A549 (cell line): ENCODE results near the gene PAPLN. TPM values are rescaled to one million over a fixed set of nuclear protein-coding genes. Genes with fewer than 3 reads are reported as not detected.

Experiments used
- ATAC-seq, 2 experiments: fragments of 200-7000 bp in 1 of 2; fragments of >200 bp in 1 of 2; cut with Nextera tagmentation in 1 of 2; cut with Tn5 transposase in 1 of 2; 3 replicates each; pipeline versions ENCODE4 v1.8.0 to v1.9.1; 2018 to 2020; ENCODE audit warnings: mild to moderate bottlenecking in 1 of 2, moderate library complexity in 1 of 2
- CTCF ChIA-PET: fragments of 300-600 bp; sonication (Branson Sonifier 250); formaldehyde crosslinking; extraction: SDS; loops from one replicate; lab custom pipeline; 2021; ENCODE audit warnings: antibody characterized with exemption, inconsistent platforms; lab: Yijun Ruan, JAX
- POLR2A ChIA-PET: fragments of 350-600 bp; formaldehyde crosslinking; extraction: SDS; loops from one replicate; lab custom pipeline; 2021; ENCODE audit warnings: antibody characterized with exemption, inconsistent platforms; lab: Yijun Ruan, JAX
- DNase-seq, 2 experiments: peaks; one replicate each; pipeline versions ENCODE4 v3.0.0 to v3.0.0-alpha.2; 2011 to 2016; ENCODE audit warnings: low read depth in 1 of 2, low spot score in 1 of 2
- FAIRE-seq: peaks from 2 replicates; lab custom pipeline; 2011; peaks lifted over from hg19 to GRCh38; lab: Jason Lieb, UNC
- H3K27ac ChIP-seq, 2 experiments: fragments of >200 bp; sonication (Bioruptor Twin); formaldehyde crosslinking; 3 replicates each; pipeline ENCODE4 v1.5.1; 2016 to 2017
- H3K4me1 ChIP-seq: fragments of >200 bp; sonication (Bioruptor Twin); formaldehyde crosslinking; 3 replicates; pipeline ENCODE4 v1.6.1; 2016
- H3K4me2 ChIP-seq: fragments of >200 bp; sonication (Bioruptor Twin); formaldehyde crosslinking; 3 replicates; pipeline ENCODE4 v1.6.1; 2016
- H3K4me3 ChIP-seq: fragments of >200 bp; sonication (Bioruptor Twin); formaldehyde crosslinking; 3 replicates; pipeline ENCODE4 v1.5.1; 2016
- H3K9me3 ChIP-seq: fragments of >200 bp; sonication (Bioruptor Twin); formaldehyde crosslinking; 3 replicates; pipeline ENCODE4 v1.6.1; 2016
- EHF ChIP-seq: fragments of 250-450 bp; sonication (Bioruptor Pico); IDR thresholded peaks from 2 replicates; pipeline ENCODE4 v1.5.0; 2020; ENCODE audit warnings: mild to moderate bottlenecking
- EHMT2 ChIP-seq: fragments of 200-600 bp; sonication (generic); IDR thresholded peaks from 2 replicates; pipeline ENCODE4 v1.6.1; 2016; ENCODE audit warnings: antibody characterized with exemption, low read depth, mild to moderate bottlenecking, moderate library complexity
- FOSL2 ChIP-seq, 2 experiments: fragments of 450-650 bp in 1 of 2; fragments of >200 bp in 1 of 2; sonication (Bioruptor Twin) in 1 of 2; formaldehyde crosslinking; IDR thresholded peaks; 2 replicates each; pipeline versions ENCODE4 v1.5.0 to v1.6.1; 2016 to 2020; ENCODE audit warnings: mild to moderate bottlenecking in 1 of 2, moderate library complexity in 1 of 2
- FOXS1 ChIP-seq: fragments of 250-450 bp; sonication (Bioruptor Pico); IDR thresholded peaks from 2 replicates; pipeline ENCODE4 v1.5.0; 2020; ENCODE audit warnings: mild to moderate bottlenecking, moderate library complexity
- HOXB13 ChIP-seq: fragments of 250-450 bp; sonication (Bioruptor Pico); IDR thresholded peaks from 2 replicates; pipeline ENCODE4 v1.5.0; 2020; ENCODE audit warnings: low read depth, mild to moderate bottlenecking, moderate library complexity
- JUNB ChIP-seq: fragments of >200 bp; sonication (Bioruptor Twin); formaldehyde crosslinking; IDR thresholded peaks from 2 replicates; pipeline ENCODE4 v1.6.1; 2016
- KDM1A ChIP-seq: fragments of 200-600 bp; sonication (generic); IDR thresholded peaks from 2 replicates; pipeline ENCODE4 v1.6.1; 2016; ENCODE audit warnings: low read depth, mild to moderate bottlenecking
- MAFK ChIP-seq: fragments of 450-650 bp; IDR thresholded peaks from 2 replicates; pipeline ENCODE4 v1.6.1; 2014; ENCODE audit not compliant: partially characterized antibody
- MAZ ChIP-seq: fragments of 150-350 bp; IDR thresholded peaks from 2 replicates; pipeline ENCODE4 v1.6.1; 2014; ENCODE audit warnings: antibody characterized with exemption, low read depth, low read length, borderline replicate concordance
- NPAS2 ChIP-seq: fragments of 250-450 bp; sonication (Bioruptor Pico); IDR thresholded peaks from 2 replicates; pipeline ENCODE4 v1.8.0; 2022; ENCODE audit warnings: mild to moderate bottlenecking, moderate library complexity, borderline replicate concordance
- SMC3 ChIP-seq: fragments of >200 bp; sonication (Bioruptor Twin); formaldehyde crosslinking; IDR thresholded peaks from 3 replicates; pipeline ENCODE4 v1.6.1; 2018; ENCODE audit warnings: inconsistent platforms
- SREBF2 ChIP-seq: fragments of 450-650 bp; IDR thresholded peaks from 2 replicates; pipeline ENCODE4 v1.6.1; 2014; ENCODE audit warnings: mild to moderate bottlenecking, moderate library complexity
- ZFP36 ChIP-seq: fragments of 450-650 bp; IDR thresholded peaks from 2 replicates; pipeline ENCODE4 v1.6.1; 2014; ENCODE audit warnings: borderline replicate concordance; ENCODE audit not compliant: partially characterized antibody
- ZNF302 ChIP-seq: fragments of 250-450 bp; sonication (Bioruptor Pico); IDR thresholded peaks from 2 replicates; pipeline ENCODE4 v1.9.0; 2021; ENCODE audit warnings: inconsistent platforms, mild to moderate bottlenecking, moderate library complexity
- WGBS: methylation state at CpG from one replicate; pipeline ENCODE4 v1.1.6; 2017; ENCODE audit errors: missing lambda C conversion rate; 5-methylcytosine and 5-hydroxymethylcytosine counted together
- polyA plus RNA-seq, 4 experiments: library from polyadenylated mRNA; depleted of rRNA in 3 of 4; stranded (reverse); fragments of >200 nt; fragmentation: RNase III in 1 of 4; extraction: RNeasy Plus Mini Kit Qiagen cat#74134 plus additional on column Dnase treatment in 1 of 4; gene quantifications; 2 replicates in 3 of 4; 3 replicates in 1 of 4; pipeline ENCODE4 v1.2.3, GENCODE V29; 2011 to 2017
- TF ChIP-seq, protein P1 (sequence below): fragments of 250-450 bp; sonication (Bioruptor Pico); IDR thresholded peaks from 2 replicates; pipeline ENCODE4 v1.5.0; 2020; ENCODE audit warnings: low read depth, mild to moderate bottlenecking, moderate library complexity
- TF ChIP-seq, protein P2 (sequence below): IDR thresholded peaks from 2 replicates; pipeline ENCODE4 v1.6.1; 2012
- TF ChIP-seq, protein P3 (sequence below): fragments of >200 bp; sonication (Bioruptor Twin); formaldehyde crosslinking; IDR thresholded peaks from 3 replicates; pipeline ENCODE4 v1.5.1; 2016
- TF ChIP-seq, protein P4 (sequence below): fragments of 250-450 bp; sonication (Bioruptor Pico); IDR thresholded peaks from 2 replicates; pipeline ENCODE4 v1.5.0; 2021; ENCODE audit warnings: mild to moderate bottlenecking, moderate library complexity, borderline replicate concordance
- TF ChIP-seq, protein P5 (sequence below): fragments of >200 bp; sonication (Bioruptor Twin); formaldehyde crosslinking; IDR thresholded peaks from 2 replicates; pipeline ENCODE4 v1.6.1; 2016

Gene PAPLN
- polyA plus RNA-seq, 2 of the 4 experiments (the other 2 are of a cell fraction): 4.3 to 5.0 TPM

DNA sequence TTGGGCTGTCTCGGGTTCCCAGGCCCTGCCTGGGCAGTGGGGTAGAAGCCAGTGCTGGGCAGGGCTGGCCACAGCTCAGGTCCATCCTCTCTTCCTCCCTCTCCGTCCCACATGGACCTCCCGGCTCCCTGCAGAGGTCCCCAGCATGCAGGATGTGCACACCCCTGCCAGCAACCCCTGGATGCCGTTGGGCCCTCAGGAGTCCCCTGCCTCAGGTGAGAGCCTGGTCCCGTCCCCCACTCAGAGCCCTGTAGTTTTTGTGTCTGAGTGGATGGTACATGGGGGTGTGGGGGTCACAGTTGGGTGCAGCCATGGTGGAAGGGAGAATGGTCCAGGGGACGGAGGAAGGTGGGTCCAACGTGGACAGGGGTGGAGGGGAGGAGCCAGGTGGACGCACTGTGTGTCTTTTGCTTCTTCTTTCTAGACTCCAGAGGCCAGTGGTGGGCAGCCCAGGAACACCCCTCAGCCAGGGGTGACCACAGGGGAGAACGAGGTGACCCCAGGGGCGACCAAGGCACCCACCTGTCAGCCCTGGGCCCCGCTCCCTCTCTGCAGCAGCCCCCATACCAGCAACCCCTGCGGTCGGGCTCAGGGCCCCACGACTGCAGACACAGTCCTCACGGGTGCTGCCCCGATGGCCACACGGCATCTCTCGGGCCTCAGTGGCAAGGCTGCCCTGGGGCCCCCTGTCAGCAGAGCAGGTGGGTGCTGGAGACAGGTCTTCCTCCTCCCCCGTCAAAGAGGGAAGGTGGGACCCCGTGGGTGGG is 21.7 kb downstream of the PAPLN start:
- no peak for FAIRE-seq
- 83% methylated on average over 9 of the region's 20 CpGs for WGBS

DNA sequence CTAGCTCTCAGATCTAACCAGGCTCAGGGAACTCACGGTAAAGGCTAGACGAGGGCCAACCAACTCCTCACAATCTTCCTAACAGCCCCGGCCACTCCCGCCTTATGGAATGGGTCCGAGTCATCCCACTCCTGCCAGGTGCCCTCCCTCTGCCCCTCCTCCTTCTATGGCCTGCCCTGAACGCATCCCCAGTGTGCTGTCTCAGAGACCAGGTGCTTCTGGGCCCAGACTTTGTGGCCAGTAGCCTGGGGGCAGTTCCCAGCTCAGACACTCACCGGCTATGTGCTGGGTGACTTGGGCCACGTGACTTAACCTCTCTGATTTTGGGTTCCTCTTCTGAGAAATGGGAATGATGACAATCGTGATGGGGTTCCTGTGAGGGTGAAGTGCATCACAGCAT is 22.5 kb downstream of the PAPLN start:
- Histone ChIP-seq H3K9me3 (no peaks in the 10 kb centered on the region), H3K27ac (no peak overlapping the region), H3K4me1 (no peaks in the 10 kb centered on the region), H3K4me2 (no peak overlapping the region), H3K4me3 (no peak overlapping the region)
- CTCF ChIA-PET: interaction anchor here (1.0 kb wide), 1 partner anchor 86 kb away, joined by 3 read pairs; no protein-coding TSS in a partner anchor
- POLR2A ChIA-PET: no interaction called here
- DNase-seq (no peak), ATAC-seq (no peak), FAIRE-seq (no peak)
- 75% methylated on average over 9 of the region's 9 CpGs for WGBS
- TF ChIP-seq JUNB: no peak
- TF ChIP-seq, protein P1, sequence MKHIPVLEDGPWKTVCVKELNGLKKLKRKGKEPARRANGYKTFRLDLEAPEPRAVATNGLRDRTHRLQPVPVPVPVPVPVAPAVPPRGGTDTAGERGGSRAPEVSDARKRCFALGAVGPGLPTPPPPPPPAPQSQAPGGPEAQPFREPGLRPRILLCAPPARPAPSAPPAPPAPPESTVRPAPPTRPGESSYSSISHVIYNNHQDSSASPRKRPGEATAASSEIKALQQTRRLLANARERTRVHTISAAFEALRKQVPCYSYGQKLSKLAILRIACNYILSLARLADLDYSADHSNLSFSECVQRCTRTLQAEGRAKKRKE (CRISPR knock-in tag): no peak
- TF ChIP-seq ZFP36: peak; percentile 22

More for the DNA sequence above, 21.7 kb downstream of the PAPLN start:
- Histone ChIP-seq H3K4me2 (no peak overlapping the region), H3K4me3 (no peak overlapping the region), H3K4me1 (no peaks in the 10 kb centered on the region), H3K27ac (no peak overlapping the region), H3K9me3 (no peaks in the 10 kb centered on the region)
- TF ChIP-seq SREBF2 (no peak), MAFK (no peak)
- TF ChIP-seq, protein P2, sequence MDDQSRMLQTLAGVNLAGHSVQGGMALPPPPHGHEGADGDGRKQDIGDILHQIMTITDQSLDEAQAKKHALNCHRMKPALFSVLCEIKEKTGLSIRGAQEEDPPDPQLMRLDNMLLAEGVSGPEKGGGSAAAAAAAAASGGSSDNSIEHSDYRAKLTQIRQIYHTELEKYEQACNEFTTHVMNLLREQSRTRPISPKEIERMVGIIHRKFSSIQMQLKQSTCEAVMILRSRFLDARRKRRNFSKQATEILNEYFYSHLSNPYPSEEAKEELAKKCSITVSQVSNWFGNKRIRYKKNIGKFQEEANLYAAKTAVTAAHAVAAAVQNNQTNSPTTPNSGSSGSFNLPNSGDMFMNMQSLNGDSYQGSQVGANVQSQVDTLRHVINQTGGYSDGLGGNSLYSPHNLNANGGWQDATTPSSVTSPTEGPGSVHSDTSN: no peak
- CTCF ChIA-PET: interaction anchor here (1.0 kb wide), 1 partner anchor 86 kb away, joined by 3 read pairs; no protein-coding TSS in a partner anchor
- ATAC-seq: no peak
- POLR2A ChIA-PET: no interaction called here
- no peak for DNase-seq

DNA sequence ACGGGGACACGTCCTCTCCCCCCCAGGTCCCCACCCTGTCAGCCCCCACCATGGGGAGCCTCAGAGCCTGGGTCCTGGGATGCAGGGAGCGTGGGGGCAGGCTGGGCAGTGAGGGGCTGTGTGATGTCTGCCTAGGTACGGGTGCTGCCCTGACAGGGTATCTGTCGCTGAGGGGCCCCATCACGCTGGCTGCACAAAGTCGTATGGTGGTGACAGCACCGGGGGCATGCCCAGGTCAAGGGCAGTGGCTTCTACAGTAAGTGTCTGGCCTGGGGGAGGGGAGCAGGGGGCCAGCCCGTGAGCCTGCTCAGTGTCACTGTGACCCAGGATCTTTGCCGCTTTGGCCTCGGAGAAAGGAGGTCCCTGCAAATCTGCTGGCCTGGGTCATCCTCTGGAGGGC is 23.3 kb downstream of the PAPLN start:
- H3K4me2 ChIP-seq: no peak overlapping the region
- ATAC-seq (no peak), DNase-seq (no peak), FAIRE-seq (no peak)
- WGBS: 88% methylated on average over 10 of the region's 11 CpGs
- no peak overlapping the region for H3K4me3 ChIP-seq
- ChIA-PET CTCF (no interaction called here), POLR2A (no interaction called here)
- no peak overlapping the region for H3K27ac ChIP-seq
- TF ChIP-seq KDM1A: no peak
- no peak for TF ChIP-seq SMC3
- TF ChIP-seq MAZ: no peak
- TF ChIP-seq HOXB13: no peak
- TF ChIP-seq, protein P3, sequence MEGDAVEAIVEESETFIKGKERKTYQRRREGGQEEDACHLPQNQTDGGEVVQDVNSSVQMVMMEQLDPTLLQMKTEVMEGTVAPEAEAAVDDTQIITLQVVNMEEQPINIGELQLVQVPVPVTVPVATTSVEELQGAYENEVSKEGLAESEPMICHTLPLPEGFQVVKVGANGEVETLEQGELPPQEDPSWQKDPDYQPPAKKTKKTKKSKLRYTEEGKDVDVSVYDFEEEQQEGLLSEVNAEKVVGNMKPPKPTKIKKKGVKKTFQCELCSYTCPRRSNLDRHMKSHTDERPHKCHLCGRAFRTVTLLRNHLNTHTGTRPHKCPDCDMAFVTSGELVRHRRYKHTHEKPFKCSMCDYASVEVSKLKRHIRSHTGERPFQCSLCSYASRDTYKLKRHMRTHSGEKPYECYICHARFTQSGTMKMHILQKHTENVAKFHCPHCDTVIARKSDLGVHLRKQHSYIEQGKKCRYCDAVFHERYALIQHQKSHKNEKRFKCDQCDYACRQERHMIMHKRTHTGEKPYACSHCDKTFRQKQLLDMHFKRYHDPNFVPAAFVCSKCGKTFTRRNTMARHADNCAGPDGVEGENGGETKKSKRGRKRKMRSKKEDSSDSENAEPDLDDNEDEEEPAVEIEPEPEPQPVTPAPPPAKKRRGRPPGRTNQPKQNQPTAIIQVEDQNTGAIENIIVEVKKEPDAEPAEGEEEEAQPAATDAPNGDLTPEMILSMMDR: no peak
- TF ChIP-seq NPAS2 (CRISPR knock-in tag): no peak
- TF ChIP-seq ZNF302 (CRISPR knock-in tag): no peak
- no peak for TF ChIP-seq FOSL2 (IDR thresholded peaks at IDR 0.05)
- no peak for TF ChIP-seq FOSL2 (CRISPR knock-in tag; IDR thresholded peaks at IDR 0.05)
- TF ChIP-seq, protein P4, sequence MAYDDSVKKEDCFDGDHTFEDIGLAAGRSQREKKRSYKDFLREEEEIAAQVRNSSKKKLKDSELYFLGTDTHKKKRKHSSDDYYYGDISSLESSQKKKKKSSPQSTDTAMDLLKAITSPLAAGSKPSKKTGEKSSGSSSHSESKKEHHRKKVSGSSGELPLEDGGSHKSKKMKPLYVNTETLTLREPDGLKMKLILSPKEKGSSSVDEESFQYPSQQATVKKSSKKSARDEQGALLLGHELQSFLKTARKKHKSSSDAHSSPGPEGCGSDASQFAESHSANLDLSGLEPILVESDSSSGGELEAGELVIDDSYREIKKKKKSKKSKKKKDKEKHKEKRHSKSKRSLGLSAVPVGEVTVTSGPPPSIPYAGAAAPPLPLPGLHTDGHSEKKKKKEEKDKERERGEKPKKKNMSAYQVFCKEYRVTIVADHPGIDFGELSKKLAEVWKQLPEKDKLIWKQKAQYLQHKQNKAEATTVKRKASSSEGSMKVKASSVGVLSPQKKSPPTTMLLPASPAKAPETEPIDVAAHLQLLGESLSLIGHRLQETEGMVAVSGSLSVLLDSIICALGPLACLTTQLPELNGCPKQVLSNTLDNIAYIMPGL (CRISPR knock-in tag): no peak
- no peak for TF ChIP-seq EHF (CRISPR knock-in tag)
- TF ChIP-seq, protein P1 (CRISPR knock-in tag): no peak
- TF ChIP-seq, protein P2: no peak
- no peak for TF ChIP-seq FOXS1 (CRISPR knock-in tag)
- TF ChIP-seq, protein P5, sequence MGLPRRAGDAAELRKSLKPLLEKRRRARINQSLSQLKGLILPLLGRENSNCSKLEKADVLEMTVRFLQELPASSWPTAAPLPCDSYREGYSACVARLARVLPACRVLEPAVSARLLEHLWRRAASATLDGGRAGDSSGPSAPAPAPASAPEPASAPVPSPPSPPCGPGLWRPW: no peak
- TF ChIP-seq EHMT2: no peak
- no peak for TF ChIP-seq MAFK
- H3K9me3 ChIP-seq: no peaks in the 10 kb centered on the region
- H3K4me1 ChIP-seq: no peaks in the 10 kb centered on the region
